Tongue (tissue), 2 donors: ENCODE measurements around the gene ZNF718. TPM values are rescaled to one million over a fixed set of nuclear protein-coding genes. Genes with fewer than 3 reads are reported as not detected.
"Not testable (repeated sequence)": the region's sequence is repeated elsewhere in the genome, so short reads cannot be mapped to it uniquely, and the experiment has no call there.

Source experiments
- DNase-seq: peaks from one replicate; pipeline ENCODE4 v3.0.0-alpha.2; 2015
- total RNA-seq: library from RNA; depleted of rRNA; stranded (reverse); fragments of >200 nt; gene quantifications from one replicate; pipeline ENCODE4 v1.2.3, GENCODE V29; 2014

Gene ZNF718
- total RNA-seq, 1 donor from 2014 or later, result 18.5 TPM

GRCh38 chr4:161496-162284, 37.4 kb downstream of the ZNF718 start:
- DNase-seq, result no peak

- DNase-seq, result not testable (repeated sequence)
Observed at GRCh38 chr4:169640-170039, 45.3 kb downstream of the ZNF718 start.

- DNase-seq, result not testable (repeated sequence)
Observed at GRCh38 chr4:171318-171717, 47.0 kb downstream of the ZNF718 start.

- no peak for DNase-seq
Observed at GRCh38 chr4:173666-174314, 49.5 kb downstream of the ZNF718 start.

GRCh38 chr4:175986-176385, 51.7 kb downstream of the ZNF718 start:
- no peak for DNase-seq

- no peak for DNase-seq
Observed at GRCh38 chr4:176995-177394, 52.7 kb downstream of the ZNF718 start.

GRCh38 chr4:182225-182624, 57.9 kb downstream of the ZNF718 start:
- not testable (repeated sequence) for DNase-seq

- no peak for DNase-seq
Observed at GRCh38 chr4:188091-188490, 63.8 kb downstream of the ZNF718 start.

GRCh38 chr4:195159-195558, 70.9 kb downstream of the ZNF718 start:
- DNase-seq, result not testable (repeated sequence)

- DNase-seq, result no peak
Observed at GRCh38 chr4:200936-201335, 76.6 kb downstream of the ZNF718 start.

GRCh38 chr4:202822-203221, 78.5 kb downstream of the ZNF718 start:
- DNase-seq, result not testable (repeated sequence)

GRCh38 chr4:205097-205756, 80.9 kb downstream of the ZNF718 start:
- DNase-seq, result no peak

- DNase-seq, result no peak
Observed at GRCh38 chr4:206054-206453, 81.8 kb downstream of the ZNF718 start.

- not testable (repeated sequence) for DNase-seq
Observed at GRCh38 chr4:208416-209096, 84.3 kb downstream of the ZNF718 start.

- no peak for DNase-seq
Observed at GRCh38 chr4:211033-211511, 86.8 kb downstream of the ZNF718 start.

- peak; percentile 87 for DNase-seq
Observed at GRCh38 chr4:212438-213188, 88.3 kb downstream of the ZNF718 start.

GRCh38 chr4:213189-213535, 88.9 kb downstream of the ZNF718 start:
- peak; percentile 20 for DNase-seq
